AG09309 (cell line): ENCODE results near the gene ACACB.

ENCODE experiments used
- DNase-seq: peaks from one replicate; pipeline ENCODE4 v3.0.0-alpha.2; 2010; ENCODE audit warnings: low read depth
- H3K4me3 ChIP-seq: 2 replicates; pipeline ENCODE4 v1.5.1; 2011; ENCODE audit warnings: mild to moderate bottlenecking, low read depth, low read length, moderate library complexity; ENCODE audit not compliant: control insufficient read depth
- TF ChIP-seq, protein P1 (sequence below): IDR thresholded peaks from 2 replicates; pipeline ENCODE4 v1.5.1; 2011; ENCODE audit warnings: mild to moderate bottlenecking, low read depth, low read length, inconsistent platforms; ENCODE audit not compliant: insufficient read depth, control insufficient read depth; ENCODE audit errors: missing control alignments

Gene ACACB

DNA sequence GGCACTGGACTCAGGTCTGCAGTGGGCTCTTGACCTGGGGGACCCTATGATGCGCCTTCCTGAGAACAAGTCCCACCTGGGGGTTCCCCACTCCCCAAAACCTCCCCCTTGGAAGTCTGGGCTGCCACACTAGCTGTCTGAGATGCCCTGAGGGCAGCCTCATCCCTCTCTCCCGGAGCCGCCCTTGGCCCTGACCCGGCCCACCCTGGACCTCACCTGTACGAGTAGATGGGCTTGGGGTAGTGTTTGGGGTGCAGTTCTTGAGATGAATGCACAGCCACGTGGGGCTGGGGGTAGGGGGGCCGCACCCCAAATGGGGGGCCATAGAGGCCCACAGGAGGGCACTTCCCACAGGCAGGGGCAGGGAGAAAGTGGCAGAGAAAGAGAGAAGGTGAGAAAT lies 170.8 kb downstream of the ACACB start:
- TF ChIP-seq, protein P1, sequence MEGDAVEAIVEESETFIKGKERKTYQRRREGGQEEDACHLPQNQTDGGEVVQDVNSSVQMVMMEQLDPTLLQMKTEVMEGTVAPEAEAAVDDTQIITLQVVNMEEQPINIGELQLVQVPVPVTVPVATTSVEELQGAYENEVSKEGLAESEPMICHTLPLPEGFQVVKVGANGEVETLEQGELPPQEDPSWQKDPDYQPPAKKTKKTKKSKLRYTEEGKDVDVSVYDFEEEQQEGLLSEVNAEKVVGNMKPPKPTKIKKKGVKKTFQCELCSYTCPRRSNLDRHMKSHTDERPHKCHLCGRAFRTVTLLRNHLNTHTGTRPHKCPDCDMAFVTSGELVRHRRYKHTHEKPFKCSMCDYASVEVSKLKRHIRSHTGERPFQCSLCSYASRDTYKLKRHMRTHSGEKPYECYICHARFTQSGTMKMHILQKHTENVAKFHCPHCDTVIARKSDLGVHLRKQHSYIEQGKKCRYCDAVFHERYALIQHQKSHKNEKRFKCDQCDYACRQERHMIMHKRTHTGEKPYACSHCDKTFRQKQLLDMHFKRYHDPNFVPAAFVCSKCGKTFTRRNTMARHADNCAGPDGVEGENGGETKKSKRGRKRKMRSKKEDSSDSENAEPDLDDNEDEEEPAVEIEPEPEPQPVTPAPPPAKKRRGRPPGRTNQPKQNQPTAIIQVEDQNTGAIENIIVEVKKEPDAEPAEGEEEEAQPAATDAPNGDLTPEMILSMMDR, result no peak
- no peak overlapping the region for H3K4me3 ChIP-seq

DNA sequence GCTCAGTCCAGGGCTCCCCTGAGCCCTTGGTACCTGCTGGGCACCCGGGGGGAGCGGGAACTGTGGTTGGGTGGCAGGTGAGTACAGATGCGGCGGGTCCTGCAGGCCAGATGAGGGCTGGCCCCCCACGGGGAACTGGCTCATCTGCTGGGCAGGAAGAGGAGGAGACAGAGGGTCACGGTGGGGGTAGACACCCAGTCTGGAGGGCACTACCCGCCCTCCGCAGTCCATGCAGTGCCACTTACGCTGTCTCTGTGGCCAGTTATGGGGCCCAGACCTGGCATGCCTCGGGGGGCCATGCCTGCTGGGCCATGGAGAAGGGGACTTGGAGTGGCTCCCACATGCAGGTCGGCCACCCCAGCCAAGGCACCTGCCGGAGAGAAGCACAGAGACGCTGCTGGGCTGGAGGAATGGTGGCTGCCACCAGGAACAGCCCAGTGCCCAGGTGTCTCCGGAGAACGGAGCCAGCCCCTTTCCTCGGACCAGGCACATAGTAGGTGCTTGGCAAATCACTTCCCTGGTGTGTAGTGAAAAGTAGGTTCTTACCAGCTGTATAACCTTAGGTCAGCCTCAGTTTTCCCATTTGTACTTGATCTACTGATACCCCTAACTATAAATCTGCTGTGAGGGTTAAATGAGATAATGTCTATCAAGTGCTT lies 171.6 kb downstream of the ACACB start:
- TF ChIP-seq, protein P1, result no peak
- H3K4me3 ChIP-seq, result no peak overlapping the region
- no peak for DNase-seq

More for the DNA sequence above, 170.8 kb downstream of the ACACB start:
- no peak for DNase-seq

DNA sequence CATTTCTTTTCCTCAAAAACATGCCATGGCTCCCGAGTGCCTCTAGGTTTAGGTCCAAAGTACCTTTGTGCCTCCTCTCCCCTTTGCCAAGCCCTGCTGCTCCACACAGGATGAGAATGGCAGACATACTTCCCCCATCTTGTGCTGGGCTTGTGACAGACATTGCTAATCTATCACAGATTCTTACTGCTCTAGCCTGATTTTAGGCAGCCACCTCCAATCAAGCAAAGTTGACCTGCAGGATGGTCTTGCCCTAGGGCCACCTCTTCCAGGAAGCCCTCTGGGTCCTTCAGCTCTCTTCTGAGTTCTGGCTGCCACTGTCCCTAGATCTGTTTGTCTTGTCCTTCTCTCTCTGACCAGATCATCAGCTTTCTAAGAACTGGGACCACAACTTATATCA lies 172.2 kb downstream of the ACACB start:
- no peak for DNase-seq
- no peak overlapping the region for H3K4me3 ChIP-seq
- TF ChIP-seq, protein P1, result no peak

DNA sequence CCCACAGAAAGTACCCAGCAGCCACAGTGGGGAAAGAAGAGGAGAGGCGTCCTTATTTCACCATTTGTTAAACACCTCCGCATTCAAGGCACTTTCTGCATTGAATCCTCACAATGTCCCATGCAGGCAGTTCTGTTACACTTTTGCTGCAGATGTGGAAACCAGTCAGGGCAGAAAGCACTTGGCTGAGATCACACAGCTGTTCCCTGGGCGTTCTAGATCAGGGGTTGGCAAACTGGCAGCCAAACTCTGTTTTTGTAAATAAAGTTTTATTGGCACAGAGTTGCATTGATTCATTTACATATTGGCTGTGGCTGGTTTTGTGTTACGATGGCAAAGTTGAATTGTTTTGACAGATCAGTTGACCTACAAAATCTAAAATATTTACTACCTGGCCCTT lies 172.6 kb downstream of the ACACB start:
- TF ChIP-seq, protein P1, result no peak
- DNase-seq, result no peak
- H3K4me3 ChIP-seq, result no peak overlapping the region

DNA sequence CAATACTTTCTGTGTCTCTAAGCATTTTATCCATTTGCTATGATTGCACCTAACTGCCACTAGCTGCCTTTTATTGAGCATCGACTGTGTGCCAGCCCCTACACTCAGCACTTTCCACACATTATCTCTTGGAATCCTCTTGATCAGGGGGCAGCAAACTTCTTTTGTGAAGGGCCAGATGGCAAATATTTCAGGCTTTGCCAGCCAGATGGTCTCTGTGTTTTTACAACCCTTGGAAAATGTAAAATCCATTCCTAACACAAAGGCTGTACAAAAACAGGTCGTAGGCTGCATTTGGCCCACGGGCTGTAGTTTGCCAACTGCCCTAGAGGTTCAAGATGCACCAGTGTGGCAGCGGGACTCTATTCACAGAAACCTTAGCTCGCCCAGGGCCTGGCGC lies 173.2 kb downstream of the ACACB start:
- H3K4me3 ChIP-seq, result no peak overlapping the region
- TF ChIP-seq, protein P1, result no peak
- no peak for DNase-seq

DNA sequence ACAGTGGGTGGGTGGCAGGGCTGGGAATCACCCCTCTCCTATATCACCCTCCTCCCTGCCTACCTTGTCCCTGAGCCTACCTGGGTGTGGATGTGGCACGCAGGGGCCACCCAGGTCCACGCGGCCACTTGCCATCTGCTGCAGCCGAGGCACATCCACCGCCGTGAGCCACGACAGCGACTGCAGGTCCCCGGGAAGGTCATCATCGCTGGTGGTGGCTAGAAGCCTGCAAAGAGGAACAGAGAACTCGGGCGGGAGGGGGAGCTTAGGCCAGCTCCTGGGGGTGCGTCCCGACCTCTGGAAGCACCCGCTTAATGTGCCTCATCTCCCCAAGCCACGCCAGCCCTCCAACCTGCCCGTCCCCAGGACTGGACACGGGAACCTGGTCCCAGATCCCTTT lies 173.7 kb downstream of the ACACB start:
- H3K4me3 ChIP-seq, result no peak overlapping the region
- no peak for DNase-seq
- TF ChIP-seq, protein P1, result no peak
